OCI-LY3 (cell line): ENCODE data around the gene HSD17B13.
"Not testable (repeated sequence)": the region's sequence is repeated elsewhere in the genome, so short reads cannot be mapped to it uniquely, and the experiment has no call there.

ENCODE experiments used
- H2AFZ ChIP-seq: fragments of 200-600, 300-600 bp; shearing (Covaris generic); 2 replicates; pipeline ENCODE4 v1.6.0; 2014; ENCODE audit warnings: antibody characterized with exemption, low read depth, low read length
- H3K27ac ChIP-seq: fragments of 200-600, 300-600 bp; sonication (generic); 2 replicates; pipeline ENCODE4 v1.5.1; 2014; ENCODE audit warnings: mild to moderate bottlenecking, low read length, moderate library complexity, mixed read lengths
- H3K27me3 ChIP-seq: fragments of 200-600, 300-600 bp; sonication (generic); 2 replicates; pipeline ENCODE4 v1.6.1; 2014; ENCODE audit warnings: low read depth, low read length, mixed read lengths
- H3K36me3 ChIP-seq: fragments of 200-600, 300-600 bp; sonication (generic); replicated peaks from 2 replicates; pipeline ENCODE3; 2014; ENCODE audit warnings: low read depth, low read length, mixed read lengths
- H3K4me1 ChIP-seq: fragments of 300-600, 200-600 bp; sonication (generic); 2 replicates; pipeline ENCODE4 v1.6.1; 2014; ENCODE audit warnings: low read length, mixed read lengths
- H3K4me2 ChIP-seq: fragments of 200-600, 300-600 bp; sonication (generic); 2 replicates; pipeline ENCODE4 v1.6.1; 2014; ENCODE audit warnings: low read length, mixed read lengths
- H3K4me3 ChIP-seq: fragments of 300-600, 200-600 bp; sonication (generic); 2 replicates; pipeline ENCODE4 v1.5.1; 2014; ENCODE audit warnings: antibody characterized with exemption, mild to moderate bottlenecking, low read length, moderate library complexity
- H3K79me2 ChIP-seq: fragments of 300-600, 200-600 bp; shearing (Covaris generic); 2 replicates; pipeline ENCODE4 v1.6.1; 2014; ENCODE audit warnings: mild to moderate bottlenecking, low read length, mixed read lengths
- H3K9ac ChIP-seq: fragments of 300-600, 200-600 bp; shearing (Covaris generic); 2 replicates; pipeline ENCODE4 v1.6.0; 2014; ENCODE audit warnings: mild to moderate bottlenecking, low read length, moderate library complexity
- H3K9me3 ChIP-seq: fragments of 200-600, 300-600 bp; shearing (Covaris generic); 2 replicates; pipeline ENCODE4 v1.6.1; 2014; ENCODE audit warnings: low read length, mixed read lengths; ENCODE audit not compliant: insufficient read depth
- H4K20me1 ChIP-seq: fragments of 200-600, 300-600 bp; sonication (generic); 2 replicates; pipeline ENCODE4 v1.6.1; 2016; ENCODE audit warnings: low read length, mixed read lengths; ENCODE audit not compliant: insufficient read depth
- EZH2phosphoT487 ChIP-seq: fragments of 200-600 bp; shearing (Covaris generic); IDR thresholded peaks from 2 replicates; pipeline ENCODE4 v1.6.1; 2018; ENCODE audit warnings: antibody characterized with exemption, mixed run types, low read depth
- TF ChIP-seq, protein P1 (sequence below): fragments of 200-600, 300-600 bp; sonication (generic); IDR thresholded peaks from 2 replicates; pipeline ENCODE4 v1.5.1; 2014; ENCODE audit warnings: antibody characterized with exemption, low read length, low read depth

HSD17B13 gene

DNA sequence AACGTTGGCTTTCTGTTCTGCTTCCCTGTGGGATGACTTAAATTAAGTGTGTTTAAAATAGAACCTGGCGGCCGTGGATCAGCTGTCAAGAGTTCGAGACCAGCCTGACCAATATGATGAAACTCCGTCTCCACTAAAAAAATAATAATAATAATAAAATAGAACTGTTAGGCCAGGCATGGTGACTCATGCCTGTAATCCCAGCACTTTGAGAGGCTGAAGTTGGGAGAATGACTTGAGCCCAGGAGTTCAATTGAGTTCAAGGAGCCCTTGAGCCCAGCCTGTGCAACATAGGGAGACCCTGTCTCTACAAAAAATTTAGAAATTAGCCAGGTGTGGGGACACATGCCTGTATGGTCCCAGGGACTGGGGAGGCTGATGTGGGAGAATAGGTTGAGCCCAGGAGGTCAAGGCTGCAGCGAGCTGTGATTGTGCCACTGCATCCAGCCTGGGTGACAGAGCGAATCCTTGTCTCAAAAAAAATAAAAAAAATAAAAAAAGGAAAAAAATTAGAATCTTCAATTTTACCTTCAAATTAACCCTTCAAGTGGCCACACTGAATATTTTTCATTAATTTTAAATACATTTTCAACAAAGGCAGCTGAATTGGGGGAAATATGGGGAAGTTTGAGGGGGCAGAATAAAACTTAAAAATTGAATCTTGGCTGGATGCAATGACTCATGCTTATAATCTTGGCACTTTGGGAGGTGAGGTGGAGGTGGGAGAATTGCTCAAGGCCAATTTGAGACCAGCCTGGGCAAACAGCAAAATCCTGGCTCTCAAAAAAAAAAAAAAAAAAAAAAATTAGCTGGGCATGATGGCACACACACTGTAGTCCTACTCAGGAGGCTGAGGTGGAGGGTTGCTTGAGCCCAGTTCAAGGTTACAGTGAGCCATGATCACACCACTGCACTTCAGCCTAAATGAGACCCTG is 31.8 kb upstream of the HSD17B13 start:
- Histone ChIP-seq H3K4me2 (peak overlapping the region; percentile 54; the same call in 1 of the 2 replicates), H3K79me2 (no peaks in the 10 kb centered on the region), H3K27ac (peak overlapping the region; percentile 63), H2AFZ (no peak overlapping the region), H3K4me1 (peaks cover 22% of the 10 kb centered on the region), H3K27me3 (no peaks in the 10 kb centered on the region), H3K9me3 (no peaks in the 10 kb centered on the region), H4K20me1 (no peaks in the 10 kb centered on the region), H3K4me3 (no peak overlapping the region), H3K9ac (no peak overlapping the region), H3K36me3 (peaks cover 5% of the 10 kb centered on the region)
- no peak for TF ChIP-seq EZH2phosphoT487
- TF ChIP-seq, protein P1, sequence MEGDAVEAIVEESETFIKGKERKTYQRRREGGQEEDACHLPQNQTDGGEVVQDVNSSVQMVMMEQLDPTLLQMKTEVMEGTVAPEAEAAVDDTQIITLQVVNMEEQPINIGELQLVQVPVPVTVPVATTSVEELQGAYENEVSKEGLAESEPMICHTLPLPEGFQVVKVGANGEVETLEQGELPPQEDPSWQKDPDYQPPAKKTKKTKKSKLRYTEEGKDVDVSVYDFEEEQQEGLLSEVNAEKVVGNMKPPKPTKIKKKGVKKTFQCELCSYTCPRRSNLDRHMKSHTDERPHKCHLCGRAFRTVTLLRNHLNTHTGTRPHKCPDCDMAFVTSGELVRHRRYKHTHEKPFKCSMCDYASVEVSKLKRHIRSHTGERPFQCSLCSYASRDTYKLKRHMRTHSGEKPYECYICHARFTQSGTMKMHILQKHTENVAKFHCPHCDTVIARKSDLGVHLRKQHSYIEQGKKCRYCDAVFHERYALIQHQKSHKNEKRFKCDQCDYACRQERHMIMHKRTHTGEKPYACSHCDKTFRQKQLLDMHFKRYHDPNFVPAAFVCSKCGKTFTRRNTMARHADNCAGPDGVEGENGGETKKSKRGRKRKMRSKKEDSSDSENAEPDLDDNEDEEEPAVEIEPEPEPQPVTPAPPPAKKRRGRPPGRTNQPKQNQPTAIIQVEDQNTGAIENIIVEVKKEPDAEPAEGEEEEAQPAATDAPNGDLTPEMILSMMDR = no peak

DNA sequence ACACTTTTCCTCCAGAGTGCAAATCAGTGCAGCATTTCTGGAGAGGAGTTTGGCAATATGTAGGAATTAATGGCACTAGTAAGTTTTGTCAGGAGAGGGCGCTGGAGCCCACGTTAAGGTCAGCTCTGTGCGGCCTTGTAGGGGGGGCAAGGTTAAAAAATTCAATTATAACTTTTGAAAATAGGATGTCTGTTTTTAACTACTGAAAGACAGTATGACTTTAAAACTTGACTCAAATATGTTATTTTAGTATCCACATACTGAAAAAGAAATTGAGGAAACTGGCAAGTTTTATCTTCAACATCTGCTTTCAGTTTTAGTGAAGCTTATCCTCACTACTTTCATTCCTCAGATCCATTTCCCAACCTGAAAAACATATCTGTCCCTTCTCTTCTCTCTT is 30.9 kb upstream of the HSD17B13 start:
- H3K36me3 ChIP-seq = peaks cover 5% of the 10 kb centered on the region
- H4K20me1 ChIP-seq = no peaks in the 10 kb centered on the region
- H3K4me2 ChIP-seq = peak overlapping the region; percentile 54
- no peaks in the 10 kb centered on the region for H3K9me3 ChIP-seq
- no peaks in the 10 kb centered on the region for H3K27me3 ChIP-seq
- peak overlapping the region; percentile 63 for H3K27ac ChIP-seq
- H3K4me3 ChIP-seq = peak overlapping the region; percentile 14; the same call in 1 of the 2 replicates
- peak overlapping the region; percentile 19 for H3K9ac ChIP-seq
- H3K4me1 ChIP-seq = peaks cover 22% of the 10 kb centered on the region
- H3K79me2 ChIP-seq = no peaks in the 10 kb centered on the region
- H2AFZ ChIP-seq = no peak overlapping the region
- TF ChIP-seq, protein P1 = peak; percentile 80
- no peak for TF ChIP-seq EZH2phosphoT487

DNA sequence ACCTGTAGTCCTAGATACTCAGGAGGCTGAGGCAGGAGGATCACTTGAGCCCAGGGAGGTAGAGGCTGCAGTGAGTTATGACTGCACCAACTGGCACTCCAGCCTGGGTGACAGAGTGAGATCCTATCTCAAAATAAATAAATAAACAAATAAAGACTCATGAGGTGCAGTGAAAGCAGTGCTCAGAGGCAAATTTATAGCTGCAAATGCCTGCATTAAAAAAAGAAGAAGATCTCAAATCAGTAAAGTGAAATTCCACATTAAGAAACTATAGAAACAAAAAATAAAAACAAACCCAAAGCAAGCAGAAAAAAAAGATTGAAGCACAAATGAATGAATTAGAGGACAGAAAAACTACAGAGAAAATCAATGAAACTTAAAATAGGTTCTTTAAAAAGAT is 22.5 kb upstream of the HSD17B13 start:
- Histone ChIP-seq H3K79me2 (no peaks in the 10 kb centered on the region), H3K9ac (no peak overlapping the region), H3K27me3 (no peaks in the 10 kb centered on the region), H3K4me1 (no peaks in the 10 kb centered on the region), H4K20me1 (no peaks in the 10 kb centered on the region), H3K36me3 (peaks cover 8% of the 10 kb centered on the region), H3K27ac (no peak overlapping the region), H3K4me2 (no peak overlapping the region), H3K4me3 (no peak overlapping the region), H2AFZ (no peak overlapping the region), H3K9me3 (no peaks in the 10 kb centered on the region)
- no peak for TF ChIP-seq EZH2phosphoT487
- TF ChIP-seq, protein P1 = no peak

DNA sequence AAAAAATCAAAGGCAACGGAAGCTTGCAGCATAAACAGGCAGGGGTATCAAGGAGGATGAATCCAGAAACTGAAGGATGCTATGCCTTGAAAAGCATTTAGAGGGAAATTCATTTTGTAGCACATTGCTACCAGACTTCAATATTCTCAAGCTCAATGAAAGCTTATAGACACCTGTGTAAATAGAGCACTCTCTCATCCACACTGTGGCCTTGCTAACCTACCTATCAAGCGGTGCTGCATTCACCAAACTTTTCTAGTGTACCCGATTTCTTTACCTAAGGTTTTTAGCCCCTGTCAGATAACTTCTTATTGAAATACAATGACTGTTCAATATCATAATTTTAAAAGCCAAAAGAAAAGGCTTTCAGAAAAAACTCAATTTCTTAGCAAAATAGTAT is 20.2 kb upstream of the HSD17B13 start:
- Histone ChIP-seq H3K27ac (no peak overlapping the region), H3K4me1 (no peaks in the 10 kb centered on the region), H4K20me1 (no peaks in the 10 kb centered on the region), H3K4me2 (no peak overlapping the region), H2AFZ (no peak overlapping the region), H3K27me3 (no peaks in the 10 kb centered on the region), H3K9me3 (no peaks in the 10 kb centered on the region), H3K79me2 (no peaks in the 10 kb centered on the region), H3K36me3 (peaks cover 8% of the 10 kb centered on the region), H3K4me3 (no peak overlapping the region), H3K9ac (no peak overlapping the region)
- TF ChIP-seq EZH2phosphoT487 = no peak
- TF ChIP-seq, protein P1 = no peak

DNA sequence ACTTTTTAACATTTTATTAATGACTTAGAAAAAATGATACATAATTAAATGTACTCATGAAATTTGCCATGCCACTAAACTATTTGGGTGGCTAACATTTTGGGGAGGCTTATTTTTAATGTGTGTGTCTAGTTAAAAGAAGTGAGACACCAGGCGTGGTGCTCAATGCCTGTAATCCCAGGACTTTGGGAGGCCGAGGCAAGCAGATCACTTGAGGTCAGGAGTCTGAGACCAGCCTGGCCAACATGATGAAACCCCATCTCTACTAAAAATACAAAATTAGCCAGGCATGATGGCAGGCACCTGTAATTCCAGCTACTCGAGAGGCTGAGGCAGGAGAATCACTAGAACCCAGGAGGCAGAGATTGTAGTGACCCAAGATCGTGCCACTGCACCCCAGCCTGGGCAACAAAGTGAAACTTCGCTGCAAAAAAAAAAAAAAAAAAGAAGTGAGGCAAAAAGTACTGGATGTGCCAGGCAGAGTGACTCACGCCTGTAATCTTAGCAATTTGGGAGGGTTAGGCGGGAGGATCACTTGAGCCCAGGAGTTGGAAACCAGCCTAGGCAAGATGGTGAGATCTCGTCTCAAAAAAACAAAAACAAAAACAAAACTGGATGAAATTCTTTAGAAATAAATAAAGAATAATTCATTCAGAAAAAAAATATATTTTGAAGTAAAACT is 19.4 kb upstream of the HSD17B13 start:
- not testable (repeated sequence) for H3K36me3 ChIP-seq, H3K9ac ChIP-seq, H3K4me3 ChIP-seq, H3K79me2 ChIP-seq, H3K4me2 ChIP-seq, H3K27ac ChIP-seq, H3K27me3 ChIP-seq, H3K9me3 ChIP-seq, H2AFZ ChIP-seq, H3K4me1 ChIP-seq, H4K20me1 ChIP-seq
